Colonic mucosa (tissue), 4 donors: ENCODE measurements around the gene APBB2. TPM values are rescaled to one million over a fixed set of nuclear protein-coding genes. Genes with fewer than 3 reads are reported as not detected.

Experiments
- DNase-seq: peaks from one replicate; pipeline ENCODE4 v3.0.0-alpha.2; 2020
- H3K27ac ChIP-seq: fragments of 200-600 bp; one replicate; pipeline ENCODE4 v1.8.0; 2021
- H3K27me3 ChIP-seq: fragments of 200-600 bp; one replicate; pipeline ENCODE4 v1.8.0; 2021
- H3K36me3 ChIP-seq: fragments of 200-600 bp; one replicate; pipeline ENCODE4 v1.8.0; 2021
- H3K4me1 ChIP-seq: fragments of 200-600 bp; one replicate; pipeline ENCODE4 v1.8.0; 2021; ENCODE audit warnings: mild to moderate bottlenecking
- H3K4me3 ChIP-seq: fragments of 200-600 bp; one replicate; pipeline ENCODE4 v1.8.0; 2021
- H3K9ac ChIP-seq, 2 donors: one replicate each; pipeline ENCODE4 v1.7.0; 2013; ENCODE audit warnings: control low read depth in 2 of 2, low read depth in 2 of 2, low read length in 2 of 2
- H3K9me3 ChIP-seq: fragments of 200-600 bp; one replicate; pipeline ENCODE4 v1.8.0; 2021
- intact Hi-C: fragments of 100-400 bp; cut with DNase I; formaldehyde crosslinking; loops from one replicate; pipeline ENCODE4 v1.14.1; 2022
- total RNA-seq, 2 donors: library from RNA; stranded (reverse); fragmentation: NEBNext Ultra II Directional in 1 of 2; extraction: Animal tissue kit (Norgen Biotek cat#: 25700) in 1 of 2; gene quantifications; one replicate each; pipeline ENCODE4 v1.2.1, GENCODE V29; 2021
- TF ChIP-seq, protein P1 (sequence below): fragments of 200-600 bp; IDR thresholded peaks from one replicate; pipeline ENCODE4 v1.8.0; 2022; ENCODE audit warnings: antibody characterized with exemption, mild to moderate bottlenecking
- donor health status: healthy.
- donor health status: DM: no; HTN: no; CAD: no.
- donor health status: DM: no; HTN: no; CAD: no.

APBB2 gene
- total RNA-seq, 2 donors from 2014 or later, result 22.8 to 27.5 TPM

- H3K9me3 ChIP-seq, result no peaks in the 10 kb centered on the region
- no peaks in the 10 kb centered on the region for H3K36me3 ChIP-seq
- DNase-seq, result no peak
- intact Hi-C loops, result no loop called here
- TF ChIP-seq, protein P1, sequence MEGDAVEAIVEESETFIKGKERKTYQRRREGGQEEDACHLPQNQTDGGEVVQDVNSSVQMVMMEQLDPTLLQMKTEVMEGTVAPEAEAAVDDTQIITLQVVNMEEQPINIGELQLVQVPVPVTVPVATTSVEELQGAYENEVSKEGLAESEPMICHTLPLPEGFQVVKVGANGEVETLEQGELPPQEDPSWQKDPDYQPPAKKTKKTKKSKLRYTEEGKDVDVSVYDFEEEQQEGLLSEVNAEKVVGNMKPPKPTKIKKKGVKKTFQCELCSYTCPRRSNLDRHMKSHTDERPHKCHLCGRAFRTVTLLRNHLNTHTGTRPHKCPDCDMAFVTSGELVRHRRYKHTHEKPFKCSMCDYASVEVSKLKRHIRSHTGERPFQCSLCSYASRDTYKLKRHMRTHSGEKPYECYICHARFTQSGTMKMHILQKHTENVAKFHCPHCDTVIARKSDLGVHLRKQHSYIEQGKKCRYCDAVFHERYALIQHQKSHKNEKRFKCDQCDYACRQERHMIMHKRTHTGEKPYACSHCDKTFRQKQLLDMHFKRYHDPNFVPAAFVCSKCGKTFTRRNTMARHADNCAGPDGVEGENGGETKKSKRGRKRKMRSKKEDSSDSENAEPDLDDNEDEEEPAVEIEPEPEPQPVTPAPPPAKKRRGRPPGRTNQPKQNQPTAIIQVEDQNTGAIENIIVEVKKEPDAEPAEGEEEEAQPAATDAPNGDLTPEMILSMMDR, result no peak
- no peaks in the 10 kb centered on the region for H3K4me1 ChIP-seq
- H3K4me3 ChIP-seq, result no peak overlapping the region
- H3K9ac ChIP-seq, result no peak overlapping the region
- H3K27me3 ChIP-seq, result no peaks in the 10 kb centered on the region
- no peak overlapping the region for H3K27ac ChIP-seq
Observed at GRCh38 chr4:40811956-40812355, 402.4 kb downstream of the APBB2 start.

DNA sequence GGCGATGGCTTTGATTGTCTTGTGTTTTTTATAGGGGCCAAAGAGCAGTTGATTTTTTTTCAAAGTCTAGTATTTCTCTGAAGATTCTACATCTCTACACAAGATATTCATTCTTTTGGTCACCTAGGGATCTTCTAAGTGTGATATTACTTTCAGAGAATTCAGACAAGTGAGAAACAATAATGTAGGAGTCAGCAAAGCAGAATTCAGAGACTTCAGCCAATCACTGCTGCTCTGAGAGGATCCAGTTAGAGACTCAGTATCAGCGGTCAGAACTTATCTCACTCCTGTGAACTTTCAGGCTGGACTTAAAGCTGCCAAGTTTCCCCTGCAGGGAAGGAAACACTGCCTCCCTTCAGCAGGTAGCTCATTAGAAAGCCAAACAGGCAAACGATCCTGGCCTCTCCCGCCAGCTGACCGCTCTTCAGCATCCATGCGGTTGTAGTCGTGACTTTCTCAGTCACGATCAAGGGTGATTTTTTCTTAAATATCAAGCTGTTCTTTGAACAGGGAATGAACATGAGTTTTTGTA lies 405.4 kb downstream of the APBB2 start:
- Histone ChIP-seq H3K9me3 (no peaks in the 10 kb centered on the region), H3K27ac (no peak overlapping the region), H3K4me3 (no peak overlapping the region), H3K9ac (no peak overlapping the region), H3K4me1 (no peaks in the 10 kb centered on the region), H3K27me3 (no peaks in the 10 kb centered on the region), H3K36me3 (no peaks in the 10 kb centered on the region)
- TF ChIP-seq, protein P1, result no peak
- no peak for DNase-seq
- intact Hi-C loops, result loop anchor here (5.0 kb wide), 1 partner anchor 63 kb away; no protein-coding TSS in a partner anchor

DNA sequence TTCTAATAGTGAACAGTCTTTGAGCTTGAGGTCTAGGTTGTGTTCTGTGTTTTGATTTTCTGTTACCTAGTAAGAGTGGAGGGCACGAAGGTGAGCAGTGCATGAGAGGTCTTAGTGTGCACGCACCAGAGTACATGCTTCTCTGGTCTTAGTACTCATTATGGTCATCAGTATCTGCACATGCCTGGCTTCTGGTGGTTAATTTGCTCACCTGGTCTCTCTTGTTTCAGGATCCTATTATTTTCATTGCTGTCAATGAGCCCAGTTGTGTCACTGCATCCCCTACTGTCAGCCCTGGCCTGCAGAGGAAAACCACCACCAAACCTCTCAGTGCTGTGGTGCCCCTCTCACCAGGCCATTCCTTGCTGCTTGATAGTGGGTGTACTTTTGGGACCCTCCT lies 409.7 kb downstream of the APBB2 start:
- no peaks in the 10 kb centered on the region for H3K4me1 ChIP-seq
- H3K27ac ChIP-seq, result no peak overlapping the region
- H3K4me3 ChIP-seq, result no peak overlapping the region
- no peaks in the 10 kb centered on the region for H3K9me3 ChIP-seq
- H3K27me3 ChIP-seq, result no peaks in the 10 kb centered on the region
- H3K9ac ChIP-seq, result no peak overlapping the region
- DNase-seq, result no peak
- H3K36me3 ChIP-seq, result no peaks in the 10 kb centered on the region
- intact Hi-C loops, result no loop called here
- TF ChIP-seq, protein P1, result no peak

- Histone ChIP-seq H3K4me1 (no peaks in the 10 kb centered on the region), H3K36me3 (no peaks in the 10 kb centered on the region), H3K9me3 (no peaks in the 10 kb centered on the region), H3K4me3 (no peak overlapping the region), H3K27ac (no peak overlapping the region), H3K27me3 (no peaks in the 10 kb centered on the region), H3K9ac (no peak overlapping the region)
- no peak for DNase-seq
- intact Hi-C loops, result no loop called here
- TF ChIP-seq, protein P1, result no peak
Observed at GRCh38 chr4:40800064-40800463, 414.3 kb downstream of the APBB2 start.

- no peak for DNase-seq
- H3K9me3 ChIP-seq, result no peaks in the 10 kb centered on the region
- no peak overlapping the region for H3K4me3 ChIP-seq
- H3K36me3 ChIP-seq, result no peaks in the 10 kb centered on the region
- H3K9ac ChIP-seq, result no peak overlapping the region
- no peak overlapping the region for H3K27ac ChIP-seq
- TF ChIP-seq, protein P1, result no peak
- H3K27me3 ChIP-seq, result no peaks in the 10 kb centered on the region
- no peaks in the 10 kb centered on the region for H3K4me1 ChIP-seq
- intact Hi-C loops, result no loop called here
Observed at GRCh38 chr4:40789771-40790170, 424.6 kb downstream of the APBB2 start.
